Dermis blood vessel endothelial cell (primary cell): Measurements from ENCODE around the gene DACH2. TPM values are rescaled to one million over a fixed set of nuclear protein-coding genes. Genes with fewer than 3 reads are reported as not detected.
"Not testable (repeated sequence)": the region's sequence is repeated elsewhere in the genome, so short reads cannot be mapped to it uniquely, and the experiment has no call there.

Source experiments
- DNase-seq: peaks from one replicate; pipeline ENCODE4 v3.0.0; 2010
- total RNA-seq: library from RNA; depleted of rRNA; stranded (reverse); fragments of >200 nt; gene quantifications from 2 replicates; pipeline ENCODE4 v1.2.3, GENCODE V29; 2014

DACH2 gene
- total RNA-seq, result not detected in 2 replicates

- DNase-seq, result peak; percentile 65
These were observed at the start of gene DACH2 for GRCh38 chrX:86148024-86148511. TSS of gene DACH2 (plus strand) at chrX:86148451.

DNA sequence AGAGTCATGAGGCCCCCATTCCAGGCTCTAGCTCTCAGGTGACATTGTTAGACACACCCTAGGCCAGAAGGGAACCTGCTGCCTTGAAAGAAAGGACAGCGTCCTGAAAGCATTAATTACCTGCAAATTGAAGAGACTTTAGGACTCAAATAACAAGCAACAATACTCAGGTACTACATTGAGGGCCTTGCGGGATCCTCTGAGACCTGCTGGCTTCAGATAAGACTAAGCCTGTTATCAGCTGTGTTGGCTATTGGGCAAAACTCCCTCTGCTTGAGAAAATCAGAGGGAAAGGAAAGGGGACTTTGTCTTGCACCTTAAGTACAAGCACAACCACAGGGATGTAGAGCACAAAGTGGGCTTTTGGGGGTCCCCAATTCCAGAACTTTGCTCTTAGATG is 45.9 kb upstream of the DACH2 start:
- no peak for DNase-seq

- no peak for DNase-seq
These were observed 45.2 kb upstream of the DACH2 start for GRCh38 chrX:86103061-86103460.

GRCh38 chrX:86104526-86104925 is 43.7 kb upstream of the DACH2 start:
- DNase-seq, result no peak

- DNase-seq, result no peak
These were observed 26.3 kb upstream of the DACH2 start for GRCh38 chrX:86121916-86122315.

DNA sequence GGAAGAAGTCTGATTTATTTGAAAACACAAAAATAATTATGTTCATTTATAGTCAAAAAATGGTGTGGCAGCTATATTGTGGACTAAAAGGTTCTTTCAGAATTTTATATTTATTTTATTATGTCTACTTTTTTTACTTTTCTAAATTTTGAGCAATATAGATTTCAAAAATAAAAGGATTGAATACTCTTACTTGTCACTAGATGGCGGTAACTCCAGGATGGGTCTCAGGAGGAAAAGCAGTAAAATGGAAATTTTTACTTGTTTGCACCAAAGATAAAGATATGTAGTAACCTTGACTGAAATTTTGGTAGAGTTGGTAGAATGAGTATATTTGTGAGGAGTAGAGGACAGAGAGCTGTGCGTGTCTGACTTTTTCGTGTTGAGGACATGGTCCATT is 14.5 kb upstream of the DACH2 start:
- DNase-seq, result peak; percentile 23

GRCh38 chrX:86137071-86137470 is 11.2 kb upstream of the DACH2 start:
- DNase-seq, result no peak

DNA sequence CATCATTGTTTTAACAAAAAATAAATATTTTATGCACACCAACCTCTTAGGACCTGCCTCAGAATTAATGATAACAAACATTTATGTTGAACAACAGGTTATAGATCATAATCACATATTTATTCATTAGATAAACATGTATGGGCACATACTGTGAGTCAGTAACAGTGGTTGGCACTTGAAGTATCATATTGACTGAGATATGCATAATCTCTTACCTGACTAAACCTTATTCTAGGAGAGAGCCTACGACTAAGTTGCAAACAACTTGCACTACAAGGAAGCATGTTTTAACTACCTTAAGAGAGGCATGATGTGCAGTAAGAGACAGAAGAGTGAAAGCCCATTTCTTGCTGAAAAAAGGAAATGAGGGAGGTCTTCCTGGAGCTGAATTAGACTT is 6.5 kb upstream of the DACH2 start:
- DNase-seq, result no peak

- DNase-seq, result no peak
These were observed 2.1 kb upstream of the DACH2 start for GRCh38 chrX:86146102-86146501.

GRCh38 chrX:86148594-86148993 is 343 bp downstream of the DACH2 start:
- no peak for DNase-seq

DNA sequence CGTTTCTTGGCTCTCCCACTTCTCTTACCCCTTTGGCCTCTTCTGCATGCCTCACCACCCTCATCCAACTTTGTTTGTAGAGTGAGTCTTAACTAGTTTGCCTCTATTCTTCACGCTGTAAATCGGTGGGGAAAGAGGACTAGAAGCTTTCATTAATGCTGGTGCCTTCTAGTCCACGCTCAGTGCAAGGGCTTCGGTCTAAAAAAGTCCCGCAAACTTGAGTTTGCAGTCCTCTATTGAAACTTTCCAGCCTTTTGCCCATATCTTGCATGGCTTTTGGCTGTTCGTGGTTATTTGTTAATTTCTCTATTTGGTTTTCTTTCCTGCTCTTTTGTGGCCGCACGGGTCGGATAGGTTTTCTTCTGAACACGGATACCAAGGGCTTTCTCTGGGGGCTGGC is 868 bp downstream of the DACH2 start:
- no peak for DNase-seq

- DNase-seq, result no peak
These were observed 6.3 kb downstream of the DACH2 start for GRCh38 chrX:86154553-86154952.

DNA sequence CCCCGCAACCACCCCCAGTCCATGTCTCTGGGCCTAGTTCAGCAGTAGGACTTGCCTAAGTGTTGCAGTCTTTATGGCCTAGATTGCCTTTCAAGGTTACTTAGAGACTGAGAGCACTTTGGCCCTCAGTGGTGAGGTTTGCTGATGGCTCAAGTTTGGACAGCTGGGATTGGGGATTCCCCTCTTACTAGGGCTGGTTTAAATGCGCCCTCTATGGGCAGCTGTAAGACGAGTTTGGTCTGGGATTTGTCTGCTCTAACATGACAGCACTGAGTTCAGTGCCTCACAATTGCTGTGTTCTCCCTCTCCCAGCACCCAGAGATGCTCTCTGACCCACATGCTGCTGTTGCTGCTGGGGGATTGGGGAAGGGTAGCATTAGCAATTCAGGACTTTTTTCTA is 23.1 kb downstream of the DACH2 start:
- peak; percentile 22 for DNase-seq

DNA sequence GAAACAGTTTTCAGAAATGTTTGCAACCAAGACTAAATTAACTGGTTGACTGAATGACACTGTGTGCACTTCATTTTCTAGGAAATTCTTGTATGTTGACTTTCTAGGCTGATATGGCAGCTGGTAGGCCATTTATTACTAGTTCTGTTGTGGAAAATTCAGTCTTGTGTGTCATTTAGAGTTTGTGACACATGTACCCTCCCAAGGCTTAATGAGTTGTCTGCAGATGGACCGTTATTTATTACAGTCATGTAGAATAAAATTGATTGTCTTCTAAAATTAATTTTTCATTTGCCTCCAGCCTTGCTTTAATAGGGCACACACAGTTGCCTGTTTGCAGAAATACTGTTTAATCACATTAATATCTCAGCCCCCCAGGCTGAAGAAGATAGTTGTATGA is 30.7 kb downstream of the DACH2 start:
- no peak for DNase-seq

- DNase-seq, result not testable (repeated sequence)
These were observed 33.1 kb downstream of the DACH2 start for GRCh38 chrX:86181325-86181724.

DNA sequence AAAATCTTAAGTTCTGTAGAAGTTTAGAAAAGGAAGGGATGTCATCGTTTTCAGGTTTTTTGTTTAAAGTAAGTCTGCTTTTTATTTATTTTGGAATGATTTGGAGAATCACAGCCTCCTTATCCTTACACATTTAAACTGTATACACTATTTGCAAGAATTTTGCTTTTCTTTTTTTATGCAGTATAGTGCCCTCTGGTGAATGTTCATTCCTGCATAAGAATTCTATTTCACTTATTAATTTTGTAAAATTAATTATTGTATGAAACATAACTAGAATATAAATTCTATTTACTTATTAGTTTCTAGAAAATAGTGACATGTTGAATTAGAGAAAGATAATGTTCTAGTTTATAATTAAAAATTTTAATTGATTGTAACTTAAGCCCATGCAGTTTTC is 44.6 kb downstream of the DACH2 start:
- no peak for DNase-seq

- DNase-seq, result no peak
These were observed 46.5 kb downstream of the DACH2 start for GRCh38 chrX:86194758-86195157.

DNA sequence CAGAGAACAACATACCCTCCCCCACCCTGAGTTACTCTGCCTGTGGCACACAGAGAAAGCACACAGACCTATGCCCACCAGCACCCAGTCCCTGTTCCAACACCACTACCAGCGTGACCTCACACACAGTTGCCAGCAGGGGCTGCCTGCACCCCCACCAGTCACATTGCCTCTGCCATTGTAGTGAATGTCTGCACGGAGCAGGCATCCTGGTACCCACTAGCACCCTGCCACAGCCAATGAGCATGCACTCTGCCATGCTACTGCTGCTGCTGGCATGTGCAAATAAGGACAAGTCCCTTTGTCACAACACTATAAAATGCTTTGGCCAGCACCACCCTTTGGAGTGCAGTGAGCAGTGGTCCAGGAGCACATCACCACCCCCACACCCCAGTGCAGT is 47.1 kb downstream of the DACH2 start:
- no peak for DNase-seq

DNA sequence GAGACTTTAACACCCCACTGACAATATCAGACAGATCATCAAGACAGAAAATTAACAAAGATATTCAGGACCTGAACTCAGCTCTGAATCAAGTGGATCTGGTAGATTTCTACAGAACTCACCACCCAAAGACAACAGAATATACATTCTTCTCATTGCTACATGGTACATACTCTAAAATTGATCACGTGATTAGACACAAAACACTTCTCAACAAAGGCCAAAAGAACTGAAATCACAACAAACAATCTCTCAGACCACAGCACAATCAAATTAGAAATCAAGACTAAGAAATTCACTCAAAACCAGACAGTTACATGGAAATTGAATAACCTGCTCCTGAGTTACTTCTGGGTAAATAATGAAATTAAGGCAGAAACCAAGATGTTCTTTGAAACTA is 49.6 kb downstream of the DACH2 start:
- no peak for DNase-seq

GRCh38 chrX:86210772-86211171 is 62.5 kb downstream of the DACH2 start:
- DNase-seq, result no peak

DNA sequence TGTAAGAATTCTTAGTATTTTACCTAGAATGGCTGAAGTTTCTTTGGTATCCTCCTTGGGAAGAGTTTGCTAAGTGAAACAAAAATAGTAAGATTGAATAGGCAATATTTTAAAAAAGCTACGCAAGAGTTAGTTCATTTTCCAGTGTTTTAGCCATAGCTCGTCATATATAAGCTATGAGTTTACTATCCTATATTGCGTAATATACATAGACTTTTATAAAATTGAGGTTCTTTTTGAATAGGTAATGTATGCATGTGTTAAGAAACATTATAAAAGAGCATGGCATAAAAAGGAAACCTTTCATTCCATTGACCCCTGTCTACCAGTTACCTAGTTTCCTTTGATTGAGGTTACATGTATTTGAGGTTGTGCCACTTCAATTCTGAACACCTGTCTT is 67.0 kb downstream of the DACH2 start:
- DNase-seq, result no peak

GRCh38 chrX:86237482-86237881 is 89.2 kb downstream of the DACH2 start:
- DNase-seq, result no peak

GRCh38 chrX:86241547-86241946 is 93.3 kb downstream of the DACH2 start:
- DNase-seq, result no peak

DNA sequence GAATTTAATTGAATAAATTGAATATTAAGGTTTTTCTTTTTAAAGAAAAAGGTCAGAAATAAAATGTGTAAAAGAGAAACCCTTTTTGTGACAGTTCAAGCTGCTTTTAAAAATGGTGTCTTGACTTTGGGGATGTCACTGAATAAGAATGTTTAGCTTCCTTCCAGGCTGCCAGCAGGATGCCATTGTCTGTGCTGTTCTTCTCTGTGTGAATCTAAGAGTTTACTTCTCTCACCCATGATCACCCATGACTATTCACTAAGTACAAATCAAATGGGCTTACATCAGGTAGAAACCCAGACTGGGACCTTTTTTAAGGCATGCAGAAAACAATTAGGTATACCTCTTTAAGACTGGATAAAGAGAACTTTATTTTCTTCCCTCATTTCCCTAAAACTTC is 115.3 kb downstream of the DACH2 start:
- DNase-seq, result no peak

DNA sequence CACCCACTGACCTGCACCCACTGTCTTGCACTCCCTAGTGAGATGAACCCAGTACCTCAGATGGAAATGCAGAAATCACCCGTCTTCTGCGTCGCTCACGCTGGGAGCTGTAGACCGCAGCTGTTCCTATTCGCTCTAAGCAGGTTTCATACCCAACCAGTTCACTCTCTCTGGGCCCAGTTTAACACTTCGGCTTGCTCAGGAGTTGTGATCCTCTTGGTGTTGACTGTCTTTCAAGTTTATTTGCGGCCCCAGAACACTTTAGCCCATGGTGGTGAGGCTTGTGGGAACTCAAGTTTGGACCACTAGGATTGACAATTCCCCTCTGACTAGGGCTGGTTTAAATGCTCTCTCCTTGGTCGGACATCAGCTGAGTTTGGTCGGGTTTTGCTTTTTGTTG is 147.0 kb downstream of the DACH2 start:
- no peak for DNase-seq

DNA sequence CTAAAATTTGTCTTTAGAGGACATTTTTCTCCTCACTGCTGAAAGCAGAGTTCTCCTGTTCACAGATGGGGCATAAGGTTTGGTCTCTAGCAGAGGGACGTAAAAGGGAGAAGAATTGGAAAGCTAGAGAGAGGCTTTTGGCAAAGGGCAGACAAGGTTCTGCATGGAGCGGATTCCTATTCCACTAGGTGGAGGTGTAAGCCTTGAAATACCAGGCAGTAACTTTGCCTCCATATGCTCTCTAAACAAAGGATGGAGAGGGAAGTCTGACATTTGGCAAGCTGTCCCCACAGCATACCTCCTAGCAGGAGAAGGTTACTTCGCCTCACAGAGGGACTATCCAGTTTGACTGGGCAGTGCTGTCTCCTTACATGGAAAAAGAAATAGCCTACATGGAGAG is 174.7 kb downstream of the DACH2 start:
- no peak for DNase-seq
